Measurements from ENCODE around the gene SLC8A1.

- TF ChIP-seq CTCF (IDR thresholded peaks at IDR 0.05; ENCODE audit: insufficient read depth, low read depth, low read length): no peak
- no peak for TF ChIP-seq EZH2 (IDR thresholded peaks at IDR 0.05; ENCODE audit: insufficient read depth, low read length)
Observed at GRCh38 chr2:40087927-40088326, 364.0 kb downstream of the SLC8A1 start.

Measured in astrocyte (in vitro differentiated cells and primary cell).